Stimulated activated CD8-positive, alpha-beta memory T cell treated with anti-CD3 and anti-CD28 coated beads, Interleukin-15, amount 100 ng/mL, for 4 hours (primary cell): ENCODE results near the gene RASA1.
"Not testable (repeated sequence)": the region's sequence is repeated elsewhere in the genome, so short reads cannot be mapped to it uniquely, and the experiment has no call there.

Experiments used
- DNase-seq, 2 donors: peaks; one replicate each; pipeline ENCODE4 v3.0.0-alpha.2; 2020; ENCODE audit warnings: low read depth in 2 of 2

The RASA1 gene

GRCh38 chr5:87282269-87282668 is 14.6 kb downstream of the RASA1 start:
- DNase-seq = no peak

DNA sequence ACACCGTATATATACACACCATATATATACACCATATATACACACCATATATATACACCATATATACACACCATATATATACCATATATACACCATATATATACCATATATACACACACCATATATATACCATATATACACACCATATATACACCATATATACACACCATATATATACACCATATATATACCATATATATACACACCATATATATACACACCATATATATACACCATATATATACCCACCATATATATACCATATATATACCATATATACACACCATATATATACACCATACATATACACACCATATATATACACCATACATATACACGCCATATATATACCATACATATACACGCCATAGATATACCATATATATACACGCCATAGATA is 19.6 kb downstream of the RASA1 start:
- not testable (repeated sequence) for DNase-seq

DNA sequence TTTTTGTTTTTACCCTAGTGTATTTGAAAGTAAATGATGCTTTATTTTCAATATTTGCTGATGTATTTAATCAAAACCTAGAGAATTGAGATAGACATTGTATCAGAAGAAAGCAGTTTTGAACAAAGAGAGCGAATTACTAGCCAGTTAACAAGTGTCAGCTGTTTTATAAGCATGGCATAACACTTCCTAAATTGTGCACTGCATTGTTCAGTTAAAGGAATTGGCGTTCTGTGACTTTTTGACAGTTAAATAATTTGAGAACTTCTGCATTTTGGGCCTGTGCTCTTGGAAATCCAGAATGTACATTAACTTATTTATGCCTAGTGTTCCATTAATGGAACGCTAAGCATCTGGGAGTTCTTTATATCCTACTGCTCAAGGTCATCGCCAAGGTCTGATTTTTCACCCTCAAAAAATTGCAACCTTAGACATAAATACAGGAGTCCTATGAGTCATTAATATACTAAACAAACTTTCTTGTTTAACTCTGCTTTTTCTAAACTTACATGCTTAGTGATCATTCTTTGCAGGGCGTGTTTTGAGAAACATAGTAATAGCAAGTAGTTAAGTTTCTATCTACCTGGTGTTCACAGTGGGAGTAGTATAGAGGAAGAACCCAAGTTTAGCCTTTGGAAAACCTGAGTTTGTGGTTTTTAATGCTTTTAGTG is 31.1 kb downstream of the RASA1 start:
- no peak for DNase-seq

DNA sequence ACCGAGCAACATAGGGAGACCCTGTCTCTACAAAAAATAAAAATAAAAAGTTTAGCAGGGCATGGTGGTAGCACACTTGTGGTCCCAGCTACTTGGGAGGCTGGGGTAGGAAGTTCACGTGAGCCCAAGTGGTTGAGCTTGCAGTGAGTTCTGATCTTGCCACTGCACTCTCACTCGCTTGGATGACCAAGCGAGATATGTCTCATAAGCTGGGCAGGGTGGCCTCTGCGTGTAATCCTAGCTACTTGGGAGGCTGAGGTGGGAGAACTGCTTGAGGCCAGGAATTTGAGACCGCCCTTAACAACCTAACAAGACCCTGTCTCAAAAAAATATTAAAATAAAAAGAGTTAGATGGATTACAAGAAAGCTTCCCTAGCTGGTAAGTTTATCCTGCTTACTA is 32.5 kb downstream of the RASA1 start:
- DNase-seq = no peak

DNA sequence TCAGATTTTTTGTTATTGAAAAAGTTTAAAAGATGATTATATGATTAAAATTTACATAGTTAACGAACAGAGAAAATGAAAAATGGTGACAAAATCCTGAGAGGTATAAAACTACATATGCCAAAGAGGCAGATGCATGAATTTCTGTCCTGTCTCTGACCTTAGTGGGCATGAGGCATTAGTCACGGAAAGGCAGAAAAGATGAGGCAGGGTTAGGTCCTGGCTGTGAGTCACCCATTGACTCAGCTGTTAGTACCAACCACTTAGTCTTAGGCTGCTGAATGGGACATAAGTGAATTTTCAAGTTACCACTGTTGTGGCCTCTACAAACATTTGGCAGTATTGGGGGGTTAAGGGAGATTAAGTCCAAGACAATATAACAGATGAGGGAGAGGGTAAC is 33.1 kb downstream of the RASA1 start:
- DNase-seq = peak; percentile 10 to 43

DNA sequence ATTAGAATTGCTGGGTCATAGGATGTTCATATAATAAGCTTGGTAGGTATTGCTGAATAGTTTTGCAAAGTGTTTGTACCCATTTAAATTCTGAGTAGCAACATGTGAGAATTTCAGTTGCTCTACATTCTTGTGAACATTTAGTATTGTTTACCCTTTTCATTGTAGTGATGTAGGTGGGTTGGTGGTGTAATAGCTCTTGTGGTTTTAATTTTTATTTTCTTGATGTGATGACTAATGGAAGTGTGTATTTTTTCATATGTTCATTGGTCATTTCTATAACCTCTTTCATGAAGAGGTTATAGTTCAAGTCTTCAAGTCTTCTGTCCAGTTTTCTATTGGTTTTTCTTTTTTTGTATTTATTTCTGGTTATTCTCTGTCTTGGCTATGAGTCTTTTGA is 34.4 kb downstream of the RASA1 start:
- no peak for DNase-seq

DNA sequence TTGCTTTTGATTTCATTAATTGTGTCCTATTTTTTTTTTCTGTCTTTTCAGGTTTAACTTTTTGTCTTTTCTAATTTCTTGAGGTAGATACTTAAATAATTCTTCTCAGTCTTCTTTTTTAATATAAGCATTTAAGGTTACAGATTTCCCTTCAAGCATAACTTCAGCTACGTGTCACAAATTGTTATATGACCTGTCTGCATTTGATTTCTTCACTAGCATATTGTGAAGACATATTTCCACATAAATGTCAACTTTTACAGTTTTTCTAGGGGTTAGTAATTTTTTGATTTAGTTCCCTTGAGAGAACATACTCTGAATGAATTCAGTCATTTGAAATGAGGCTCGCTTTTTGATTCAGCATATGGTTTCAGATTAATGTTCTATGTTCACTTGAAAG is 35.6 kb downstream of the RASA1 start:
- DNase-seq = no peak

DNA sequence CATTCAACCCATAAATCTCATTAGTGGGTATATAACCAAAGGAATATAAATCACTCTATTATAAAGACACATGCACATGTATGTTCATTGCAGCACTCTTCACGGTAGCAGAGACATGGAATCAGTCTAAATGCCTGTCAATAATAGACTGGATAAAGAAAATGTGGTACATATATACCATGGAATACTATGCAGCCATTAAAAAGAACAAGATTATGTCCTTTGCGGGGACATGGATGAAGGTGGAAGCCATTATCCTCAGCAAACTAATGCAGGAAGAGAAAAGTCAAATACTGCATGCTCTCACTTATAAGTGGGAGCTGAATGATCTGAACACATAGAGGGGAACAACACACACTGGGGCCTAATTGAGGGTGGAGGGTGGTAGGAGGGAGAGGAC is 38.4 kb downstream of the RASA1 start:
- DNase-seq = not testable (repeated sequence)

- DNase-seq = no peak
These were observed 40.2 kb downstream of the RASA1 start for GRCh38 chr5:87307796-87308423.

GRCh38 chr5:87311405-87312279 is 44.0 kb downstream of the RASA1 start:
- DNase-seq = no peak

- DNase-seq = no peak
These were observed 45.5 kb downstream of the RASA1 start for GRCh38 chr5:87313216-87313615.

GRCh38 chr5:87319469-87319868 is 51.8 kb downstream of the RASA1 start:
- DNase-seq = no peak

- no peak for DNase-seq
These were observed 53.9 kb downstream of the RASA1 start for GRCh38 chr5:87321605-87322004.

- no peak for DNase-seq
These were observed 54.7 kb downstream of the RASA1 start for GRCh38 chr5:87322381-87322780.

- DNase-seq = no peak
These were observed 60.3 kb downstream of the RASA1 start for GRCh38 chr5:87327998-87328397.

- no peak for DNase-seq
These were observed 61.4 kb downstream of the RASA1 start for GRCh38 chr5:87329114-87329513.

- no peak for DNase-seq
These were observed 72.3 kb downstream of the RASA1 start for GRCh38 chr5:87339986-87340385.

DNA sequence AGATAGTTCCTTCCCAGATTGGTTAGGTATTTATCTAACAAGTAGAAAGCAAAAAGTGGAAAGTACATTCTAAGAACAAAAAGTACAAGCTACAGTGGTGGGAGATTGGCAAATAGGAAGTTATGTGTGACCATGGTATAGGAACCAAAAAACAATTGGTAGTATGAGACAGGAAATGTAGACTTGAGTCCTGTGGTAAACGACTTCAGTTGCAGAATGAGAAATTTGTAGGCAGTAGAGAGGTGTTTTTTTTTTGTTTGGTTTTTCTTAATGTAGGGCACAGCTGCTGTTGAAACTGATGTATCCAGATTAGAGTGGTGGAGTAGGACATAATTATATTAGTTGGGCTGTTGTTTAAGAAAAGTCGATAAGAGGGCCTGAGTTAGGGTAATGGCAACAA is 73.0 kb downstream of the RASA1 start:
- DNase-seq = no peak

DNA sequence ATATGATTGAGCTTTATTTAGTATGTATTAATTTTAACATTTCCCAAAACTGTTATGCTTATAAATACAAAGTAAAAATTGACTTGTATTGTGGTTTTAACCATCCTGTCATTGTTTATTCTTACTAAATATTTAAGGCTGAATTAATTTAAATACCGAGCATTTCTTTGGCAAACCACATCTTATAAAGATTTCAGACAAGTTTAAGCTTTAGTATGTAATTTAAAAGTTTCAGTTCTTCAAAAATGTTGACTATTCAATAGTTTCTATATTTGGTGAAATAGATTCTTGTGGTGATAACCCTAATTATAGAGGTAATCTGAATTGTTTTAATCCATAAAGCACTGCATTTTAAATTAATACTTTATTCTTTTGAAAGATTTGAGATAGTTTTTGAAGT is 79.6 kb downstream of the RASA1 start:
- DNase-seq = no peak

DNA sequence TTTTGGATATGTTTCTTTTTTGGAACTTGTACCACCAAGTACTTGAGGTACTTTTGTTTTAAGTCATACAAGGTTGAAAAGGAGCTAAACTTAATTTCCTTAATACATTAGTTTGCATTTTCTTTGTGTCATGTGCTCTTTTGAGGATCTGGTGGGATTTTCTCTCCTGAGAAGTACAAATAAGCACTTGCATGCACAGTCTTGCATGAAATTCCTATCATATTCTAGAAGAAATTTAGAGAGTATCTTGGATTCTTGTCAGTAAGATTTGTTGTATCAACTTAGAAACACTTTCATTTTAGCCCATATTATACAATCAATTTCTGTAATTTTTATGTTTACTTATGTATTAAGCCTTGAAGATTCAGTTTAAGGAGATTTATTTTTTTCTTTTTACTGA is 80.2 kb downstream of the RASA1 start:
- DNase-seq = no peak

DNA sequence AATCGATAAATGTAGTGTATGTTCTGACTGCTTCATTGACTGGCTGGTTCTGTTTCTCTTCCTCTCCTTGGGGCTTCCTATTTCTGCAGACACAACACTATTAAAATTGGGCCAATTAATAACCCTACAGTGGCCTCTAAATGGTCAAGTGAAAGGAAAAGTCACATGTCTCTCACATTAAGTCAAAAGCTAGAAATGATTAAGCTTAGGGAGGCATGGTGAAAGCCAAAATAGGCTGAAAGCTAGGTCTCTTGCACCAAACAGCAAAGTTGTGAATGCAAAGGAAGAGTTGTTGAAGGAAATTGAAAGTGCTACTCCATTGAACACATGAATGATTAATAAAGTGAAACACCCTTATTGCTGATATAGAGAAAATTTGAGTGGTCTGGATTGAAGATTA is 86.8 kb downstream of the RASA1 start:
- DNase-seq = no peak

DNA sequence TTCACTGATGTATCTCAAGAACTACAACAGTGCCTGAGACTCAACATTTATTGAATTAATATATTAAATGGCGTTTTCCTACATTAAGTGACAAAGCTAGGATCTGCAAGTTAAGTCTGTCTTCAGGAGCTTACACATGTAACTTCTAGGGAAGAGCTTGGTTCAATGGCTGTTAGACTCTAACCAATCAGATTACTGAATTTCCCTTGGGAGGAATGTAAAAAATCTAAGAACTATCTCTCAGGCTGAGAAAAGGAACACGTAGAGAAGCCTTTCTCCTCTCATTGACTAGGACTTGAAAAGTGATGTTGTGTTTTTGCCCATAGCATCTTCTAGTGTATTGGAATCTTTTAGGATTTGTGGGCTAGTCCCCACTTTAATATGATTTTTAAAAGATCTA is 91.4 kb downstream of the RASA1 start:
- DNase-seq = no peak

- DNase-seq = no peak
These were observed 92.4 kb downstream of the RASA1 start for GRCh38 chr5:87360132-87360531.
